Neural progenitor cell (in vitro differentiated cells): ENCODE measurements around the gene HLA-DPB1. TPM values are rescaled to one million over a fixed set of nuclear protein-coding genes. Genes with fewer than 3 reads are reported as not detected.

ENCODE experiments used
- DNase-seq: peaks from one replicate; pipeline ENCODE4 v3.0.0-alpha.2; 2016; ENCODE audit warnings: low spot score
- H2AFZ ChIP-seq: fragments of 200-600 bp; sonication (generic); replicated peaks from 2 replicates; pipeline ENCODE4 v1.6.1; 2016; ENCODE audit warnings: antibody characterized with exemption
- H3F3A ChIP-seq: fragments of 200-600 bp; sonication (generic); 2 replicates; pipeline ENCODE4 v1.6.1; 2016; ENCODE audit warnings: antibody characterized with exemption, low read depth
- H3K27ac ChIP-seq: fragments of 200-600 bp; sonication (generic); 2 replicates; pipeline ENCODE4 v1.5.1; 2016; ENCODE audit warnings: mild to moderate bottlenecking
- H3K27me3 ChIP-seq: fragments of 200-600 bp; sonication (generic); 2 replicates; pipeline ENCODE4 v1.6.1; 2016; ENCODE audit warnings: mild to moderate bottlenecking, moderate library complexity
- H3K36me3 ChIP-seq: fragments of 200-600 bp; sonication (generic); 2 replicates; pipeline ENCODE4 v1.5.1; 2016
- H3K4me1 ChIP-seq: fragments of 200-600 bp; sonication (generic); 2 replicates; pipeline ENCODE4 v1.6.1; 2016; ENCODE audit warnings: mixed run types
- H3K4me2 ChIP-seq: fragments of 200-600 bp; sonication (generic); 2 replicates; pipeline ENCODE4 v1.6.1; 2016
- H3K4me3 ChIP-seq: fragments of 200-600 bp; sonication (generic); 2 replicates; pipeline ENCODE4 v1.5.1; 2016
- H3K79me2 ChIP-seq: fragments of 200-600 bp; sonication (generic); 2 replicates; pipeline ENCODE4 v1.6.1; 2016; ENCODE audit warnings: low read depth
- H3K9ac ChIP-seq: fragments of 200-600 bp; sonication (generic); 2 replicates; pipeline ENCODE4 v1.6.1; 2016
- H3K9me3 ChIP-seq: fragments of 200-600 bp; sonication (generic); 2 replicates; pipeline ENCODE4 v1.5.1; 2016; ENCODE audit warnings: low read depth
- H4K20me1 ChIP-seq: fragments of 200-600 bp; sonication (generic); 2 replicates; pipeline ENCODE4 v1.6.1; 2016; ENCODE audit warnings: low read depth
- H3K27ac Mint-ChIP-seq: 3 replicates; pipeline ENCODE4 v1.8.0; 2021; ENCODE audit warnings: mixed read lengths
- H3K27me3 Mint-ChIP-seq: 2 replicates; pipeline ENCODE4 v1.8.0; 2022; ENCODE audit warnings: low read depth, mild to moderate bottlenecking, inconsistent platforms, moderate library complexity, mixed read lengths; ENCODE audit not compliant: insufficient read depth
- H3K36me3 Mint-ChIP-seq: 3 replicates; pipeline ENCODE4 v1.8.0; 2021; ENCODE audit warnings: mixed read lengths
- H3K4me1 Mint-ChIP-seq: 3 replicates; pipeline ENCODE4 v1.8.0; 2021; ENCODE audit warnings: mixed read lengths
- H3K4me3 Mint-ChIP-seq: 3 replicates; pipeline ENCODE4 v1.8.0; 2021; ENCODE audit warnings: mild to moderate bottlenecking, moderate library complexity, mixed read lengths
- H3K9me3 Mint-ChIP-seq: 3 replicates; pipeline ENCODE4 v1.8.0; 2020; ENCODE audit warnings: mixed read lengths
- CTCF ChIP-seq: fragments of 200-600 bp; sonication (generic); IDR thresholded peaks from 2 replicates; pipeline ENCODE4 v1.5.1; 2017; ENCODE audit warnings: antibody characterized with exemption, mild to moderate bottlenecking
- EZH2 ChIP-seq: fragments of 200-600 bp; sonication (generic); IDR thresholded peaks from 2 replicates; pipeline ENCODE4 v1.6.1; 2017; ENCODE audit warnings: antibody characterized with exemption, mild to moderate bottlenecking, moderate library complexity
- EZH2phosphoT487 ChIP-seq: fragments of 200-600 bp; sonication (generic); IDR thresholded peaks from 2 replicates; pipeline ENCODE4 v1.6.1; 2017; ENCODE audit warnings: antibody characterized with exemption
- total RNA-seq: library from RNA; depleted of rRNA; stranded (reverse); fragments of >200 nt; gene quantifications from 2 replicates; pipeline ENCODE4 v1.2.3, GENCODE V29; 2015; ENCODE audit warnings: low replicate concordance

The HLA-DPB1 gene
- total RNA-seq, 1 donor from 2014 or later: 8.0 TPM

- TF ChIP-seq CTCF (peak; percentile 78), EZH2 (no peak)
- peak; percentile 84 for DNase-seq
- H2AFZ ChIP-seq: no peak overlapping the region
- no peak overlapping the region for H3K4me3 ChIP-seq
- H3K27ac ChIP-seq: no peak overlapping the region
- Mint-ChIP-seq H3K27ac (no peak overlapping the region), H3K4me1 (peaks cover 23% of the 10 kb centered on the region), H3K36me3 (no peaks in the 10 kb centered on the region), H3K27me3 (peaks cover 7% of the 10 kb centered on the region), H3K4me3 (no peak overlapping the region), H3K9me3 (peaks cover 5% of the 10 kb centered on the region)
- no peaks in the 10 kb centered on the region for H4K20me1 ChIP-seq
- no peaks in the 10 kb centered on the region for H3K4me1 ChIP-seq
- no peaks in the 10 kb centered on the region for H3K36me3 ChIP-seq
- H3K4me2 ChIP-seq: no peak overlapping the region
- no peak overlapping the region for H3K9ac ChIP-seq
- H3K79me2 ChIP-seq: no peaks in the 10 kb centered on the region
- H3K27me3 ChIP-seq: no peaks in the 10 kb centered on the region
- H3K9me3 ChIP-seq: no peaks in the 10 kb centered on the region
- H3F3A ChIP-seq: peaks cover 5% of the 10 kb centered on the region
These were observed 48.1 kb downstream of the HLA-DPB1 start for GRCh38 chr6:33123732-33124524.

- Histone ChIP-seq H3K9ac (no peak overlapping the region), H3K4me1 (no peaks in the 10 kb centered on the region), H3F3A (no peaks in the 10 kb centered on the region), H3K4me2 (no peak overlapping the region), H3K36me3 (no peaks in the 10 kb centered on the region), H2AFZ (no peak overlapping the region), H3K9me3 (no peaks in the 10 kb centered on the region), H3K4me3 (no peak overlapping the region), H3K79me2 (no peaks in the 10 kb centered on the region), H4K20me1 (no peaks in the 10 kb centered on the region), H3K27me3 (no peaks in the 10 kb centered on the region), H3K27ac (no peak overlapping the region)
- peaks cover 23% of the 10 kb centered on the region for H3K4me1 Mint-ChIP-seq
- no peak overlapping the region for H3K27ac Mint-ChIP-seq
- H3K4me3 Mint-ChIP-seq: no peak overlapping the region
- H3K9me3 Mint-ChIP-seq: peaks cover 5% of the 10 kb centered on the region
- H3K27me3 Mint-ChIP-seq: peaks cover 7% of the 10 kb centered on the region
- no peaks in the 10 kb centered on the region for H3K36me3 Mint-ChIP-seq
- TF ChIP-seq EZH2phosphoT487 (no peak), EZH2 (no peak)
- DNase-seq: no peak
These were observed 48.7 kb downstream of the HLA-DPB1 start for GRCh38 chr6:33124525-33124901.

- no peaks in the 10 kb centered on the region for H3K36me3 Mint-ChIP-seq
- Histone ChIP-seq H3K9me3 (no peaks in the 10 kb centered on the region), H3K9ac (no peak overlapping the region), H3K4me1 (no peaks in the 10 kb centered on the region), H2AFZ (no peak overlapping the region), H3K27ac (no peak overlapping the region), H4K20me1 (no peaks in the 10 kb centered on the region), H3F3A (no peaks in the 10 kb centered on the region), H3K27me3 (no peaks in the 10 kb centered on the region), H3K79me2 (no peaks in the 10 kb centered on the region), H3K4me2 (no peak overlapping the region), H3K36me3 (no peaks in the 10 kb centered on the region), H3K4me3 (no peak overlapping the region)
- DNase-seq: no peak
- TF ChIP-seq EZH2: no peak
- TF ChIP-seq EZH2phosphoT487: no peak
- TF ChIP-seq CTCF: no peak
- H3K27me3 Mint-ChIP-seq: peaks cover 7% of the 10 kb centered on the region
- H3K27ac Mint-ChIP-seq: no peak overlapping the region
- peaks cover 5% of the 10 kb centered on the region for H3K9me3 Mint-ChIP-seq
- H3K4me3 Mint-ChIP-seq: no peak overlapping the region
- H3K4me1 Mint-ChIP-seq: peaks cover 23% of the 10 kb centered on the region
These were observed 49.2 kb downstream of the HLA-DPB1 start for GRCh38 chr6:33124947-33125346.

- no peak overlapping the region for H3K27ac Mint-ChIP-seq
- H3K4me1 Mint-ChIP-seq: peaks cover 23% of the 10 kb centered on the region
- Histone ChIP-seq H4K20me1 (no peaks in the 10 kb centered on the region), H3K4me3 (no peak overlapping the region), H3K9me3 (no peaks in the 10 kb centered on the region), H3K79me2 (no peaks in the 10 kb centered on the region), H3F3A (no peaks in the 10 kb centered on the region), H3K9ac (no peak overlapping the region), H3K27ac (no peak overlapping the region), H3K36me3 (no peaks in the 10 kb centered on the region), H2AFZ (no peak overlapping the region), H3K4me2 (no peak overlapping the region), H3K4me1 (no peaks in the 10 kb centered on the region), H3K27me3 (no peaks in the 10 kb centered on the region)
- peak; percentile 86 for DNase-seq
- peaks cover 7% of the 10 kb centered on the region for H3K27me3 Mint-ChIP-seq
- H3K4me3 Mint-ChIP-seq: no peak overlapping the region
- peaks cover 5% of the 10 kb centered on the region for H3K9me3 Mint-ChIP-seq
- H3K36me3 Mint-ChIP-seq: no peaks in the 10 kb centered on the region
- TF ChIP-seq CTCF (peak; percentile 83), EZH2 (no peak)
These were observed 50.4 kb downstream of the HLA-DPB1 start for GRCh38 chr6:33126101-33126714.
